ENCODE measurements around the gene IL1RL1.

- TF ChIP-seq TAF1 (IDR thresholded peaks at IDR 0.05; ENCODE audit: borderline replicate concordance, low read depth, low read length) (no peak), POLR2A (IDR thresholded peaks at IDR 0.05; ENCODE audit: low read depth, low read length) (no peak)
Measured at GRCh38 chr2:102302458-102302857, 8.9 kb upstream of the IL1RL1 start.
